HepG2 (cell line): ENCODE measurements around the gene PPARA. TPM values are rescaled to one million over a fixed set of nuclear protein-coding genes. Genes with fewer than 3 reads are reported as not detected.

Experiments used
- ATAC-seq: fragments of 200-7000 bp; cut with Tn5 transposase; 3 replicates; pipeline ENCODE4 v1.9.1; 2020; ENCODE audit warnings: mild to moderate bottlenecking, moderate library complexity
- BruUV-seq: library from RNA; stranded (reverse); fragments of 400-500 nt; replicated peaks from 2 replicates; lab custom pipeline; 2021; lab: Mats Ljungman, UMichigan
- CTCF ChIA-PET: fragments of 300-600 bp; formaldehyde crosslinking; extraction: SDS; loops from one replicate; lab custom pipeline; 2021; ENCODE audit warnings: low total read pairs, inconsistent platforms, low intra/inter-chr PET ratio; lab: Yijun Ruan, JAX
- POLR2A ChIA-PET: fragments of 350-600 bp; sonication (Branson Sonifier 250); formaldehyde crosslinking; loops from one replicate; lab custom pipeline; 2020; ENCODE audit warnings: antibody characterized with exemption, inconsistent platforms; lab: Yijun Ruan, JAX
- DNase-seq: peaks from one replicate; pipeline ENCODE4 v3.0.0-alpha.2; 2015; ENCODE audit warnings: low spot score
- FAIRE-seq: peaks from 3 replicates; lab custom pipeline; 2011; peaks lifted over from hg19 to GRCh38; lab: Jason Lieb, UNC
- H2AFZ ChIP-seq: one replicate; pipeline ENCODE4 v1.6.1; 2011; ENCODE audit warnings: low read length, inconsistent platforms
- H3K27ac ChIP-seq: fragments of 300-600 bp; 3 replicates; pipeline ENCODE4 v1.8.0; 2011; ENCODE audit warnings: mixed run types, mild to moderate bottlenecking, mixed read lengths, low read length, inconsistent platforms; ENCODE audit not compliant: insufficient read depth; ENCODE audit errors: extremely low read length
- H3K27me3 ChIP-seq, 2 experiments: fragments of 200-600 bp in 1 of 2; 2 replicates in 1 of 2; 3 replicates in 1 of 2; pipeline versions ENCODE4 v1.6.0 to v1.8.0; 2011; ENCODE audit warnings: low read length in 2 of 2, mild to moderate bottlenecking in 2 of 2, moderate library complexity in 2 of 2, inconsistent platforms in 1 of 2; ENCODE audit not compliant: insufficient read depth in 2 of 2, control insufficient read depth in 1 of 2
- H3K36me3 ChIP-seq, 2 experiments: fragments of 200-600 bp in 1 of 2; replicated peaks in 1 of 2; 2 replicates in 1 of 2; 3 replicates in 1 of 2; pipeline versions ENCODE4 v1.5.1 to v1.8.0; 2011; ENCODE audit warnings: low read length in 2 of 2, inconsistent platforms in 1 of 2; ENCODE audit not compliant: insufficient read depth in 2 of 2, control insufficient read depth in 1 of 2
- H3K4me1 ChIP-seq: 2 replicates; pipeline ENCODE4 v1.5.1; 2012; ENCODE audit warnings: low read length, inconsistent platforms; ENCODE audit not compliant: insufficient read depth
- H3K4me2 ChIP-seq: 2 replicates; pipeline ENCODE4 v1.6.0; 2011; ENCODE audit warnings: low read depth, low read length, inconsistent platforms
- H3K4me3 ChIP-seq, 3 experiments: fragments of 200-600 bp in 1 of 3; sonication (generic), shearing (Covaris generic) in 1 of 3; replicated peaks in 1 of 3; 2 replicates each; pipeline ENCODE4 v1.5.1; 2011 to 2016; ENCODE audit warnings: low read length in 3 of 3, inconsistent platforms in 2 of 3, low read depth in 2 of 3, mild to moderate bottlenecking in 2 of 3, control low read depth in 1 of 3, mixed read lengths in 1 of 3; ENCODE audit not compliant: insufficient read depth in 1 of 3
- H3K79me2 ChIP-seq: one replicate; pipeline ENCODE4 v1.6.1; 2011; ENCODE audit warnings: low read length, inconsistent platforms; ENCODE audit not compliant: insufficient read depth
- H3K9ac ChIP-seq: 2 replicates; pipeline ENCODE4 v1.6.0; 2011; ENCODE audit warnings: mild to moderate bottlenecking, low read depth, low read length, inconsistent platforms; ENCODE audit not compliant: insufficient read depth
- H3K9me3 ChIP-seq: 2 replicates; pipeline ENCODE4 v1.5.1; 2012; ENCODE audit warnings: mild to moderate bottlenecking, low read length
- H4K20me1 ChIP-seq: 2 replicates; pipeline ENCODE4 v1.6.0; 2011; ENCODE audit warnings: inconsistent platforms, mild to moderate bottlenecking, low read length, moderate library complexity; ENCODE audit not compliant: insufficient read depth
- ZMYM3 ChIP-seq: sonication (generic); formaldehyde crosslinking; IDR thresholded peaks from 2 replicates; pipeline ENCODE4 v1.5.1; 2020; ENCODE audit warnings: mild to moderate bottlenecking, missing genetic modification reagents
- ZNF329 ChIP-seq: sonication (generic); formaldehyde crosslinking; IDR thresholded peaks from 2 replicates; pipeline ENCODE4 v1.9.0; 2021; ENCODE audit warnings: low read depth, mild to moderate bottlenecking, missing genetic modification reagents
- ZNF543 ChIP-seq: sonication (generic); formaldehyde crosslinking; IDR thresholded peaks from 2 replicates; pipeline ENCODE4 v1.4.0; 2020; ENCODE audit warnings: mild to moderate bottlenecking, missing genetic modification reagents
- ZNF768 ChIP-seq: sonication (generic); formaldehyde crosslinking; IDR thresholded peaks from 2 replicates; pipeline ENCODE4 v1.4.0; 2020; ENCODE audit warnings: missing genetic modification reagents
- ZSCAN21 ChIP-seq: sonication (generic); formaldehyde crosslinking; IDR thresholded peaks from 2 replicates; pipeline ENCODE4 v1.8.0; 2022; ENCODE audit warnings: mild to moderate bottlenecking, missing genetic modification reagents, moderate library complexity, borderline replicate concordance
- whole genome bisulfite sequencing: methylation state at CpG from one replicate; pipeline ENCODE4 v1.1.6; 2017; ENCODE audit warnings: low lambda C conversion rate; 5-methylcytosine and 5-hydroxymethylcytosine counted together
- in situ Hi-C: cut with HindIII; loops from 2 replicates; pipeline ENCODE4 v1.10.0; 2017; ENCODE audit warnings: low pct_unique_long_range_greater_than_20kb; ENCODE audit not compliant: extremely low pct_ligation_motif_present
- intact Hi-C: fragments of 100-400 bp; cut with micrococcal nuclease; formaldehyde crosslinking; loops from one replicate; pipeline ENCODE4 v1.10.0; 2022; ENCODE audit not compliant: unreplicated experiment
- polyA plus RNA-seq, 8 experiments: library from polyadenylated mRNA; depleted of rRNA in 3 of 8; stranded (reverse) in 7 of 8; unstranded in 1 of 8; fragments of >200 nt; fragmentation: Illumina TruSeq in 4 of 8; extraction: Trizol in 4 of 8; gene quantifications; 2 replicates each; pipeline versions ENCODE4 v1.2.1 to v1.2.3, GENCODE V29; 2011 to 2016; ENCODE audit warnings: low read depth in 4 of 8, missing spikeins in 1 of 8, mixed read lengths in 1 of 8; ENCODE audit not compliant: insufficient read depth in 1 of 8
- total RNA-seq, 5 experiments: library from RNA; depleted of rRNA; stranded (reverse); fragments of >200 nt; fragmentation: Illumina TruSeq; extraction: Trizol; gene quantifications; 2 replicates each; pipeline ENCODE4 v1.2.3, GENCODE V29; 2016; ENCODE audit warnings: low read depth in 1 of 5
- TF ChIP-seq, protein P1 (sequence below): sonication (generic); formaldehyde crosslinking; conservative IDR thresholded peaks from 2 replicates; pipeline ENCODE4 v1.4.0; 2020; ENCODE audit warnings: missing genetic modification reagents

The PPARA gene
- total and polyA plus RNA-seq, 2 of the 13 experiments (the other 11 are each of a cell fraction or from before 2014, with no cell fraction given): 18.2 to 24.7 TPM

DNA sequence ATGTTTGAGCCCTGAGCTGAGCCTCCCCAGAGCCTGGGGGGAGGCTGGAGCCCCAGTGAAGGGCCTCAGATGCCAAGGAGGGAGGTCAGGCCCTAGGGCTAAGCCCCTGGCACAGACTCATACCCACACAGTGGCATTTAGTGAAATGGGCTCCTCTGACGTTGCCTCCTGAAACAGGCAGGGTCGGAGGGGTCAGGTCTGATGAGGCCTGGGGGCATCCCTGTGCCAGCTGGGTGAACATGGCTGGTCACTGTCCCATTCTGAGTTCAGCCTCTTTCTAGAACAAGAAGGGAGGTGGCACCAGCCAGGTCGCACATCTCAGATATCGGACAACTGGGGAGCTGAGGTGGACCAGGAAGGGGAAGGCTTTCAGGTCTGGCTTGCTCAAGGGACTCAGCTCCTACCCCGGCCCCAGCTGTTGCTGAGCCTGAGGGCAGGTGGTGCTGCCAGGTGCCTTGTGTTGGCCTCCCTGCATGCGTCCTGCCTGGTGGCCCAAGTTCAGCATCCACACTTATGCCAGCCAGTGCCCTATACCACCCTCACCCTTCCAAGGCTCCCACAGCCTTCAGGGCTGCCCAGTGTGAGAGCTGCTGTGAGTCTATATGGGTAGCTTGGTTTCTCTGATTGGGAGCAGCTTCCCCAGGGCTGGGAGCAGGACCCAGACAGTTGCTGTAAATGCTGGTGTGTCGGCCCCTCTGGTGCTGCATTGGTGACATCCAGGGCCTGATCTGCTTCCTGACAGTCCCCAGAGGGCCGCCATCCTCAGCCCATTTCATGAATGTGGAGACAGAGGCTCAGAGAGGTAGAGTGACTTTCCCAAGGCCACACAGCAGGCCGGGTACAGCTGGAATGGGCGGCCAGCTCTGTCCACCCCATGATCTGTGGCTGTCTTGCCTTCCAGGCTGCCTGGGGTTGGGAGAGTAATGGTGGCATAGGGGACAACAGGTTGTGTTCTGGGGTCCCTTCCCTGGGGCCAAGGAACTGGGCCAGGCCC lies 32.8 kb upstream of the PPARA start:
- ATAC-seq: no peak
- Histone ChIP-seq H3K4me1 (peaks cover 34% of the 10 kb centered on the region), H3K4me3 (no peak overlapping the region), H3K9ac (no peak overlapping the region), H3K27ac (no peak overlapping the region), H3K27me3 (peaks cover 4 to 47% of the 10 kb centered on the region in 2 experiments; a peak in 4 of 5 replicates), H3K36me3 (no peaks in the 10 kb centered on the region), H4K20me1 (no peaks in the 10 kb centered on the region), H3K9me3 (no peaks in the 10 kb centered on the region), H2AFZ (no peak overlapping the region), H3K79me2 (no peaks in the 10 kb centered on the region), H3K4me2 (no peak overlapping the region)
- no peak for DNase-seq
- CTCF ChIA-PET: interaction anchor here (1.5 to 4.8 kb wide), 5 partner anchors 17 to 123 kb away, joined by 3 to 92 read pairs (median 33); no protein-coding TSS in a partner anchor
- POLR2A ChIA-PET: interaction anchor here (1.0 to 1.4 kb wide), 3 partner anchors 81 to 111 kb away, joined by 3 to 5 read pairs (median 4); no protein-coding TSS in a partner anchor
- BruUV-seq: no TSS peak
- FAIRE-seq: no peak
- in situ Hi-C loops: loop anchor here (25.0 kb wide), 1 partner anchor 480 kb away; no protein-coding TSS in a partner anchor
- WGBS: 0% methylated on average over 1 of the region's 10 CpGs
- peak; percentile 28; the same call in 1 of the 2 replicates for TF ChIP-seq ZMYM3
- peak; percentile 98 for TF ChIP-seq ZNF768 (CRISPR knock-in tag)
- TF ChIP-seq ZSCAN21 (CRISPR knock-in tag): no peak
- 0 out of 2 replicates have a peak, but pooled peaks have one; percentile 7 for TF ChIP-seq ZNF543 (CRISPR knock-in tag)
- peak; percentile 96 for TF ChIP-seq ZNF329 (CRISPR knock-in tag)
- TF ChIP-seq, protein P1, sequence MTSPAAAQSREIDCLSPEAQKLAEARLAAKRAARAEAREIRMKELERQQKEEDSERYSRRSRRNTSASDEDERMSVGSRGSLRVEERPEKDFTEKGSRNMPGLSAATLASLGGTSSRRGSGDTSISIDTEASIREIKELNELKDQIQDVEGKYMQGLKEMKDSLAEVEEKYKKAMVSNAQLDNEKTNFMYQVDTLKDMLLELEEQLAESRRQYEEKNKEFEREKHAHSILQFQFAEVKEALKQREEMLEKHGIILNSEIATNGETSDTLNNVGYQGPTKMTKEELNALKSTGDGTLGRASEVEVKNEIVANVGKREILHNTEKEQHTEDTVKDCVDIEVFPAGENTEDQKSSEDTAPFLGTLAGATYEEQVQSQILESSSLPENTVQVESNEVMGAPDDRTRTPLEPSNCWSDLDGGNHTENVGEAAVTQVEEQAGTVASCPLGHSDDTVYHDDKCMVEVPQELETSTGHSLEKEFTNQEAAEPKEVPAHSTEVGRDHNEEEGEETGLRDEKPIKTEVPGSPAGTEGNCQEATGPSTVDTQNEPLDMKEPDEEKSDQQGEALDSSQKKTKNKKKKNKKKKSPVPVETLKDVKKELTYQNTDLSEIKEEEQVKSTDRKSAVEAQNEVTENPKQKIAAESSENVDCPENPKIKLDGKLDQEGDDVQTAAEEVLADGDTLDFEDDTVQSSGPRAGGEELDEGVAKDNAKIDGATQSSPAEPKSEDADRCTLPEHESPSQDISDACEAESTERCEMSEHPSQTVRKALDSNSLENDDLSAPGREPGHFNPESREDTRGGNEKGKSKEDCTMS (CRISPR knock-in tag): no peak
- intact Hi-C loops: no loop called here
